HCT116 (cell line): ENCODE measurements around the gene FAM199X. TPM values are rescaled to one million over a fixed set of nuclear protein-coding genes. Genes with fewer than 3 reads are reported as not detected.

Source experiments
- ATAC-seq: fragments of 200-7000 bp; cut with Tn5 transposase; 2 replicates; pipeline ENCODE4 v1.9.1; 2020; ENCODE audit warnings: mild to moderate bottlenecking, moderate library complexity
- BruUV-seq: library from RNA; stranded (reverse); fragments of 400-500 nt; replicated peaks from 2 replicates; lab custom pipeline; 2021; lab: Mats Ljungman, UMichigan
- CTCF ChIA-PET: fragments of 300-600 bp; sonication (Branson Sonifier 250); formaldehyde crosslinking; loops from one replicate; lab custom pipeline; 2021; ENCODE audit warnings: antibody characterized with exemption; lab: Charles Lee
- POLR2A ChIA-PET: fragments of 300-600, 350-600 bp; sonication (Branson Sonifier 250); formaldehyde crosslinking; loops from one replicate; lab custom pipeline; 2021; ENCODE audit warnings: antibody characterized with exemption; lab: Charles Lee
- RAD21 ChIA-PET, 2 experiments: fragments of 300-600 bp; sonication (Branson Sonifier 250); formaldehyde crosslinking; loops; one replicate each; lab custom pipeline; 2023; ENCODE audit warnings: low total read pairs in 2 of 2; ENCODE audit not compliant: uncharacterized antibody in 2 of 2, unreplicated experiment in 2 of 2, low non-redundant PET in 1 of 2; lab: Charles Lee
- DNase-seq: peaks from one replicate; pipeline ENCODE4 v3.0.0-alpha.2; 2010; ENCODE audit warnings: low read depth, low spot score
- H2AFZ ChIP-seq: fragments of 200-600 bp; shearing (Covaris generic), sonication (generic); 2 replicates; pipeline ENCODE4 v1.6.1; 2017; ENCODE audit warnings: low read depth, mixed run types, mixed read lengths, antibody characterized with exemption, low read length; ENCODE audit not compliant: poor library complexity, severe bottlenecking
- H3K27ac ChIP-seq: 2 replicates; pipeline ENCODE4 v1.5.1; 2012; ENCODE audit warnings: low read depth, low read length
- H3K27me3 ChIP-seq: fragments of 200-600 bp; sonication (generic); 2 replicates; pipeline ENCODE4 v1.6.1; 2016; ENCODE audit warnings: mixed run types, low read length, mixed read lengths; ENCODE audit not compliant: insufficient read depth
- H3K36me3 ChIP-seq, 2 experiments: fragments of 200-500 bp in 1 of 2; fragments of 200-600 bp in 1 of 2; sonication (Bioruptor generic) in 1 of 2; sonication (generic) in 1 of 2; 2 replicates each; pipeline versions ENCODE4 v1.5.1 to v1.6.1; 2014 to 2016; ENCODE audit warnings: low read length in 2 of 2, inconsistent platforms in 1 of 2, mixed read lengths in 1 of 2, mixed run types in 1 of 2; ENCODE audit not compliant: insufficient read depth in 2 of 2, control insufficient read depth in 1 of 2
- H3K4me1 ChIP-seq, 2 experiments: fragments of 200-600 bp in 1 of 2; sonication (generic) in 1 of 2; 2 replicates each; pipeline versions ENCODE4 v1.5.1 to v1.6.1; 2012 to 2017; ENCODE audit warnings: low read length in 2 of 2, inconsistent platforms in 1 of 2, mild to moderate bottlenecking in 1 of 2, mixed read lengths in 1 of 2, mixed run types in 1 of 2, moderate library complexity in 1 of 2; ENCODE audit not compliant: insufficient read depth in 2 of 2, control insufficient read depth in 1 of 2
- H3K4me2 ChIP-seq: fragments of 200-600 bp; sonication (generic); 2 replicates; pipeline ENCODE4 v1.6.1; 2017; ENCODE audit warnings: mixed run types, low read length, mixed read lengths
- H3K4me3 ChIP-seq, 2 experiments: fragments of 200-600 bp in 1 of 2; sonication (generic) in 1 of 2; replicated peaks in 1 of 2; 2 replicates each; pipeline ENCODE4 v1.5.1; 2011 to 2016; ENCODE audit warnings: low read length in 2 of 2, control low read depth in 1 of 2, low read depth in 1 of 2, mild to moderate bottlenecking in 1 of 2, mixed read lengths in 1 of 2, mixed run types in 1 of 2
- H3K79me2 ChIP-seq: fragments of 200-600 bp; sonication (generic); 2 replicates; pipeline ENCODE4 v1.6.1; 2017; ENCODE audit warnings: mild to moderate bottlenecking, mixed run types, low read length, moderate library complexity, mixed read lengths; ENCODE audit not compliant: insufficient read depth
- H3K9ac ChIP-seq: fragments of 200-600 bp; sonication (generic); 2 replicates; pipeline ENCODE4 v1.6.1; 2016; ENCODE audit warnings: low read length, mixed read lengths
- H3K9me2 ChIP-seq: fragments of 200-600 bp; sonication (generic), shearing (Covaris generic); 2 replicates; pipeline ENCODE4 v1.6.1; 2017; ENCODE audit warnings: mixed run types, mild to moderate bottlenecking, moderate library complexity; ENCODE audit not compliant: insufficient read depth
- H3K9me3 ChIP-seq, 2 experiments: fragments of 200-500 bp in 1 of 2; fragments of 200-600 bp in 1 of 2; sonication (Bioruptor generic) in 1 of 2; sonication (generic) in 1 of 2; 2 replicates each; pipeline ENCODE4 v1.6.1; 2014 to 2017; ENCODE audit warnings: low read length in 2 of 2, mixed read lengths in 2 of 2, inconsistent platforms in 1 of 2, low read depth in 1 of 2, mild to moderate bottlenecking in 1 of 2, mixed run types in 1 of 2, moderate library complexity in 1 of 2; ENCODE audit not compliant: control insufficient read depth in 1 of 2, insufficient read depth in 1 of 2
- H4K20me1 ChIP-seq: fragments of 200-600 bp; sonication (generic), shearing (Covaris generic); 2 replicates; pipeline ENCODE4 v1.6.1; 2017; ENCODE audit warnings: mixed run types, mild to moderate bottlenecking, moderate library complexity; ENCODE audit not compliant: insufficient read depth
- CBX3 ChIP-seq: IDR thresholded peaks from 2 replicates; pipeline ENCODE4 v1.6.1; 2012; ENCODE audit warnings: low read depth
- CTCF ChIP-seq, 3 experiments: fragments of 200-600 bp in 1 of 3; sonication (generic) in 1 of 3; IDR thresholded peaks in 2 of 3; conservative IDR thresholded peaks in 1 of 3; 2 replicates each; pipeline ENCODE4 v1.5.1; 2012 to 2017; ENCODE audit warnings: low read depth in 2 of 3, low read length in 2 of 3, antibody characterized with exemption in 1 of 3, borderline replicate concordance in 1 of 3, control low read depth in 1 of 3, mild to moderate bottlenecking in 1 of 3, mixed read lengths in 1 of 3, mixed run types in 1 of 3, moderate library complexity in 1 of 3; ENCODE audit not compliant: insufficient read depth in 1 of 3
- EGR1 ChIP-seq: IDR thresholded peaks from 2 replicates; pipeline ENCODE4 v1.6.1; 2012; ENCODE audit warnings: low read depth
- ELF1 ChIP-seq: IDR thresholded peaks from 2 replicates; pipeline ENCODE4 v1.6.1; 2012; ENCODE audit warnings: low read depth, borderline replicate concordance
- EZH2 ChIP-seq: fragments of 200-600 bp; sonication (generic); IDR thresholded peaks from 2 replicates; pipeline ENCODE4 v1.6.1; 2017; ENCODE audit warnings: antibody characterized with exemption, mixed run types
- FOSL1 ChIP-seq: IDR thresholded peaks from 2 replicates; pipeline ENCODE4 v1.6.1; 2012; ENCODE audit warnings: low read depth
- JUND ChIP-seq: IDR thresholded peaks from 2 replicates; pipeline ENCODE4 v1.6.1; 2012
- MAX ChIP-seq: IDR thresholded peaks from 2 replicates; pipeline ENCODE4 v1.6.1; 2012
- REST ChIP-seq: IDR thresholded peaks from 2 replicates; pipeline ENCODE4 v1.6.1; 2012; ENCODE audit warnings: low read depth
- SIN3A ChIP-seq: IDR thresholded peaks from 2 replicates; pipeline ENCODE4 v1.6.1; 2012; ENCODE audit warnings: low read depth
- TCF7L2 ChIP-seq: IDR thresholded peaks from 2 replicates; pipeline ENCODE4 v1.7.0; 2011; ENCODE audit warnings: borderline replicate concordance, inconsistent platforms; ENCODE audit not compliant: insufficient read depth, insufficient read length; ENCODE audit errors: extremely low read depth
- YY1 ChIP-seq: IDR thresholded peaks from 2 replicates; pipeline ENCODE4 v1.6.1; 2011; ENCODE audit warnings: low read length, low read depth, moderate library complexity, mild to moderate bottlenecking; ENCODE audit not compliant: insufficient replicate concordance; ENCODE audit errors: extremely low read depth
- ZBTB33 ChIP-seq: IDR thresholded peaks from 2 replicates; pipeline ENCODE4 v1.6.1; 2011; ENCODE audit warnings: mild to moderate bottlenecking, low read length, moderate library complexity; ENCODE audit not compliant: insufficient replicate concordance; ENCODE audit errors: extremely low read depth
- ZFX ChIP-seq: fragments of 450-650 bp; IDR thresholded peaks from 2 replicates; pipeline ENCODE4 v1.6.1; 2017
- intact Hi-C: fragments of 100-400 bp; cut with micrococcal nuclease; formaldehyde crosslinking; loops from 2 replicates; pipeline ENCODE4 v1.10.0; 2022
- total RNA-seq: library from RNA; stranded (reverse); gene quantifications from one replicate; pipeline ENCODE4 v1.2.1, GENCODE V29; 2021; ENCODE audit not compliant: unreplicated experiment

The FAM199X gene
- total RNA-seq, 1 experiment from 2014 or later: 21.1 TPM

- TF ChIP-seq REST (no peak), MAX (no peak), ZFX (peak; percentile 63)
Measured at GRCh38 chrX:104165894-104166734, at the start of gene FAM199X (continued).

GRCh38 chrX:104117759-104118158 is 48.5 kb upstream of the FAM199X start:
- DNase-seq (no peak), ATAC-seq (no peak)
- H3K27ac ChIP-seq: no peak overlapping the region
- no peak overlapping the region for H2AFZ ChIP-seq
- no peak overlapping the region for H3K4me3 ChIP-seq
- no peaks in the 10 kb centered on the region for H3K27me3 ChIP-seq
- H3K9me2 ChIP-seq: no peaks in the 10 kb centered on the region
- H4K20me1 ChIP-seq: no peaks in the 10 kb centered on the region
- ChIA-PET POLR2A (no interaction called here), CTCF (no interaction called here), RAD21 (no interaction called here)
- H3K36me3 ChIP-seq: no peaks in the 10 kb centered on the region
- H3K4me2 ChIP-seq: no peak overlapping the region
- H3K4me1 ChIP-seq: no peaks in the 10 kb centered on the region
- no peak overlapping the region for H3K9ac ChIP-seq
- BruUV-seq: no TSS peak
- H3K9me3 ChIP-seq: no peaks in the 10 kb centered on the region
- intact Hi-C loops: no loop called here
- H3K79me2 ChIP-seq: no peaks in the 10 kb centered on the region
- TF ChIP-seq JUND (no peak), ELF1 (no peak), EGR1 (no peak), YY1 (no peak), TCF7L2 (no peak), EZH2 (no peak), CTCF (IDR thresholded peaks at IDR 0.05 in 2 of 3, conservative IDR thresholded peaks at IDR 0.05 in 1 of 3; ENCODE audit: borderline replicate concordance in 1 of 3, insufficient read depth in 1 of 3, low read depth in 2 of 3, low read length in 2 of 3) (no peak), SIN3A (no peak), CBX3 (no peak), ZBTB33 (no peak), FOSL1 (no peak)
